ENCODE measurements around the gene HS3ST4. TPM values are rescaled to one million over a fixed set of nuclear protein-coding genes. Genes with fewer than 3 reads are reported as not detected.

HS3ST4 gene
- total RNA-seq, 1 donor from 2014 or later: 1.2 TPM

DNA sequence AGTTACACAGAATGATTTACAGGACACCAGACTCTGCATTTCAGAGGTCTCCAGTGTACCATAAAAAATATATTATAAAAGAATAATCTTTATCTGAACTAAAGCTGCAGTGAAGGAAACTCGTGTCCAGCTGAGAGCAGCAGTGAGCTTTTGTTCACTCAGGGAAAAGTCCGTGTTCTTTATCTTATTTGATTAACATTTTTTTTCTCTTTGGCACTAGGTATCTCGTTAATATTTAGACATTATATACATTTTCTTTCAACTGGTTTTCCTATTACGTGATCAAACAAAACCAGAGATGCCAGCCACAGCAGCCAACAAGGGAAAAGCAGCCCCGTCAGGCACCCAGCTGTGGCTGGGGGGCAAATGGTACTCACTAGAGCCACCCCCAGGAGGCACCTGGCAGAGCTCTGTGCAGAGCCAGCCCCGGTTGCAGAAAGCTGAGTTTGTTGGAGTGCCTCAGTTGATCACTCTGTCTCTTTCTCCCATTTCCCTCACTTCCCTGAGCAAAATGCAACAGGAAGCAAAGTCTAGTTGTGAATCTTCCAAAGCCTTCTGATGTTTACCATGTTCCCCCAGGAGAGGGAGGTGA, 1.1 kb upstream of the HS3ST4 start:
- Histone ChIP-seq H3K4me3 (ENCODE audit: insufficient read depth, low read depth, low read length) (no peak overlapping the region), H3K79me2 (ENCODE audit: insufficient read depth, low read length) (no peaks in the 10 kb centered on the region), H3K9ac (ENCODE audit: low read length) (no peak overlapping the region), H3K4me1 (ENCODE audit: insufficient read depth, low read length) (no peaks in the 10 kb centered on the region), H2AFZ (ENCODE audit: low read depth, low read length) (no peak overlapping the region), H3K27ac (ENCODE audit: low read depth, low read length) (no peak overlapping the region), H3K27me3 (ENCODE audit: insufficient read depth, low read length) (peaks cover 27% of the 10 kb centered on the region), H3K4me2 (ENCODE audit: low read length) (no peak overlapping the region), H4K20me1 (ENCODE audit: insufficient read depth, low read length) (no peaks in the 10 kb centered on the region), H3K9me3 (ENCODE audit: insufficient read depth, low read depth, low read length) (no peaks in the 10 kb centered on the region), H3K36me3 (ENCODE audit: insufficient read depth, low read length) (no peaks in the 10 kb centered on the region)
- FAIRE-seq: no peak
- Mint-ChIP-seq H3K27me3 (ENCODE audit: low read depth, unreplicated experiment) (peaks cover 20% of the 10 kb centered on the region), H3K27ac (ENCODE audit: unreplicated experiment) (no peak overlapping the region), H3K36me3 (ENCODE audit: low read depth, unreplicated experiment) (no peaks in the 10 kb centered on the region), H3K4me1 (ENCODE audit: low read depth, unreplicated experiment) (no peaks in the 10 kb centered on the region), H3K9me3 (ENCODE audit: unreplicated experiment) (peaks cover 4% of the 10 kb centered on the region), H3K4me3 (ENCODE audit: unreplicated experiment) (peak overlapping the region; percentile 81)
- TF ChIP-seq EZH2 (IDR thresholded peaks at IDR 0.05; ENCODE audit: insufficient read depth, low read length): no peak
- TF ChIP-seq, protein P1, sequence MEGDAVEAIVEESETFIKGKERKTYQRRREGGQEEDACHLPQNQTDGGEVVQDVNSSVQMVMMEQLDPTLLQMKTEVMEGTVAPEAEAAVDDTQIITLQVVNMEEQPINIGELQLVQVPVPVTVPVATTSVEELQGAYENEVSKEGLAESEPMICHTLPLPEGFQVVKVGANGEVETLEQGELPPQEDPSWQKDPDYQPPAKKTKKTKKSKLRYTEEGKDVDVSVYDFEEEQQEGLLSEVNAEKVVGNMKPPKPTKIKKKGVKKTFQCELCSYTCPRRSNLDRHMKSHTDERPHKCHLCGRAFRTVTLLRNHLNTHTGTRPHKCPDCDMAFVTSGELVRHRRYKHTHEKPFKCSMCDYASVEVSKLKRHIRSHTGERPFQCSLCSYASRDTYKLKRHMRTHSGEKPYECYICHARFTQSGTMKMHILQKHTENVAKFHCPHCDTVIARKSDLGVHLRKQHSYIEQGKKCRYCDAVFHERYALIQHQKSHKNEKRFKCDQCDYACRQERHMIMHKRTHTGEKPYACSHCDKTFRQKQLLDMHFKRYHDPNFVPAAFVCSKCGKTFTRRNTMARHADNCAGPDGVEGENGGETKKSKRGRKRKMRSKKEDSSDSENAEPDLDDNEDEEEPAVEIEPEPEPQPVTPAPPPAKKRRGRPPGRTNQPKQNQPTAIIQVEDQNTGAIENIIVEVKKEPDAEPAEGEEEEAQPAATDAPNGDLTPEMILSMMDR (IDR thresholded peaks at IDR 0.05; ENCODE audit: insufficient read depth, low read depth, low read length): no peak
- no peak for DNase-seq (ENCODE audit: low read depth)

DNA sequence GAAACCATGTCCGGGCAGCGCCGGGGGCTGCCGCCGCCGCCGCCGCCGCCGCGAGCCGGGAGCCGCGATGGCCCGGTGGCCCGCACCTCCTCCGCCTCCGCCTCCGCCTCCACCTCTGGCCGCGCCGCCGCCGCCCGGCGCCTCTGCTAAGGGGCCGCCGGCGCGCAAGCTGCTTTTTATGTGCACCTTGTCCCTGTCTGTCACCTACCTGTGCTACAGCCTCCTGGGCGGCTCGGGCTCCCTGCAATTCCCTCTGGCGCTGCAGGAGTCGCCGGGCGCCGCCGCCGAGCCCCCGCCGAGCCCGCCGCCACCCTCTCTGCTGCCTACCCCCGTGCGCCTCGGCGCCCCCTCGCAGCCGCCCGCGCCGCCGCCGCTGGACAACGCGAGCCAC, 587 bp downstream of the HS3ST4 start:
- Histone ChIP-seq H3K79me2 (ENCODE audit: insufficient read depth, low read length) (no peaks in the 10 kb centered on the region), H3K9ac (ENCODE audit: low read length) (no peak overlapping the region), H3K4me1 (ENCODE audit: insufficient read depth, low read length) (no peaks in the 10 kb centered on the region), H3K27me3 (ENCODE audit: insufficient read depth, low read length) (peaks cover 27% of the 10 kb centered on the region), H3K9me3 (ENCODE audit: insufficient read depth, low read depth, low read length) (no peaks in the 10 kb centered on the region), H2AFZ (ENCODE audit: low read depth, low read length) (no peak overlapping the region), H4K20me1 (ENCODE audit: insufficient read depth, low read length) (no peaks in the 10 kb centered on the region), H3K27ac (ENCODE audit: low read depth, low read length) (no peak overlapping the region), H3K36me3 (ENCODE audit: insufficient read depth, low read length) (no peaks in the 10 kb centered on the region), H3K4me2 (ENCODE audit: low read length) (no peak overlapping the region), H3K4me3 (ENCODE audit: insufficient read depth, low read depth, low read length) (no peak overlapping the region)
- Mint-ChIP-seq H3K4me3 (ENCODE audit: unreplicated experiment) (no peak overlapping the region), H3K27me3 (ENCODE audit: low read depth, unreplicated experiment) (peaks cover 23% of the 10 kb centered on the region), H3K9me3 (ENCODE audit: unreplicated experiment) (peaks cover 6% of the 10 kb centered on the region), H3K36me3 (ENCODE audit: low read depth, unreplicated experiment) (no peaks in the 10 kb centered on the region), H3K27ac (ENCODE audit: unreplicated experiment) (no peak overlapping the region), H3K4me1 (ENCODE audit: low read depth, unreplicated experiment) (no peaks in the 10 kb centered on the region)
- DNase-seq (ENCODE audit: low read depth): no peak
- no peak for FAIRE-seq
- no peak for TF ChIP-seq EZH2 (IDR thresholded peaks at IDR 0.05; ENCODE audit: insufficient read depth, low read length)
- TF ChIP-seq, protein P1 (IDR thresholded peaks at IDR 0.05; ENCODE audit: insufficient read depth, low read depth, low read length): no peak

DNA sequence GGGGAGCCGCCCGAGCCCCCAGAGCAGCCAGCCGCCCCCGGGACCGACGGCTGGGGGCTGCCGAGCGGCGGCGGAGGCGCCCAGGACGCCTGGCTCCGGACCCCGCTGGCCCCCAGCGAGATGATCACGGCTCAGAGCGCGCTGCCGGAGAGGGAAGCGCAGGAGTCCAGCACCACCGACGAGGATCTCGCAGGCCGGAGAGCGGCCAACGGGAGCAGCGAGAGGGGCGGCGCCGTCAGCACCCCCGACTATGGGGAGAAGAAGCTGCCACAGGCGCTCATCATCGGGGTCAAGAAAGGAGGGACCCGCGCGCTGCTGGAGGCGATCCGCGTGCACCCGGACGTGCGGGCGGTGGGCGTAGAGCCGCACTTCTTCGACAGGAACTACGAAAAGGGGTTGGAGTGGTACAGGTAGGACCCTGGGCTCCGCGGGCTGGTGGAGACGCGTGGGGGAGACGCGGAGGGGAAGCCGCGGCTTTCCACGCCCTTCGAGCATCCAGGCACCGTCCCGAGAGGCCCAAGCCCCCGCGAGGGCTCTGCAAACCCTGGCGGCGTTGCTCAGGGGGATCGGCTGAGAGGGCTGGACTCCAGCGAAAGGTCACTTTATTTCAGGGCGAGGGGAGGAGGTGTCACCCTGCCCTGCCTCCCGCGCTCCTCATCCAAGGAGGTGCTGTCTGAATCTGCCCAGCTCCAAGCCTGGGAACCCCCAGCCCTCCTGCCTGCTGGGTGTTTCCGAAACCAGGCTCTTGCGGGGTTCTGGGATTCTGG, 1.2 kb downstream of the HS3ST4 start:
- Histone ChIP-seq H2AFZ (ENCODE audit: low read depth, low read length) (no peak overlapping the region), H3K4me3 (ENCODE audit: insufficient read depth, low read depth, low read length) (no peak overlapping the region), H3K36me3 (ENCODE audit: insufficient read depth, low read length) (no peaks in the 10 kb centered on the region), H3K27me3 (ENCODE audit: insufficient read depth, low read length) (peaks cover 27% of the 10 kb centered on the region), H3K4me2 (ENCODE audit: low read length) (no peak overlapping the region), H3K79me2 (ENCODE audit: insufficient read depth, low read length) (no peaks in the 10 kb centered on the region), H3K27ac (ENCODE audit: low read depth, low read length) (no peak overlapping the region), H3K4me1 (ENCODE audit: insufficient read depth, low read length) (no peaks in the 10 kb centered on the region), H4K20me1 (ENCODE audit: insufficient read depth, low read length) (no peaks in the 10 kb centered on the region), H3K9ac (ENCODE audit: low read length) (no peak overlapping the region), H3K9me3 (ENCODE audit: insufficient read depth, low read depth, low read length) (no peaks in the 10 kb centered on the region)
- peak; percentile 77 for TF ChIP-seq EZH2 (IDR thresholded peaks at IDR 0.05; ENCODE audit: insufficient read depth, low read length)
- TF ChIP-seq, protein P1 (IDR thresholded peaks at IDR 0.05; ENCODE audit: insufficient read depth, low read depth, low read length): no peak
- Mint-ChIP-seq H3K36me3 (ENCODE audit: low read depth, unreplicated experiment) (no peaks in the 10 kb centered on the region), H3K4me1 (ENCODE audit: low read depth, unreplicated experiment) (no peaks in the 10 kb centered on the region), H3K27me3 (ENCODE audit: low read depth, unreplicated experiment) (peaks cover 23% of the 10 kb centered on the region), H3K27ac (ENCODE audit: unreplicated experiment) (no peak overlapping the region), H3K4me3 (ENCODE audit: unreplicated experiment) (peak overlapping the region; percentile 70), H3K9me3 (ENCODE audit: unreplicated experiment) (peaks cover 6% of the 10 kb centered on the region)
- FAIRE-seq: no peak
- DNase-seq (ENCODE audit: low read depth): no peak

Data from astrocyte (in vitro differentiated cells and primary cell).